GM19324 (cell line): ENCODE measurements around the gene CLPTM1L.

Source experiments
- ATAC-seq: cut with Tn5 transposase; IDR thresholded peaks from one replicate; pipeline ENCODE4 v1.9.1; 2021; ENCODE audit warnings: mild to moderate bottlenecking, moderate library complexity; ENCODE audit not compliant: unreplicated experiment, low FRiP score

CLPTM1L gene

GRCh38 chr5:1317921-1318565 lies 26.9 kb downstream of the CLPTM1L start:
- ATAC-seq, result no peak

- ATAC-seq, result no peak
Measured at GRCh38 chr5:1316588-1317340, 28.1 kb downstream of the CLPTM1L start.

GRCh38 chr5:1315709-1316587 lies 29.0 kb downstream of the CLPTM1L start:
- peak; percentile 64 for ATAC-seq

- peak; percentile 3 for ATAC-seq
Measured at GRCh38 chr5:1315018-1315708, 29.7 kb downstream of the CLPTM1L start.

- no peak for ATAC-seq
Measured at GRCh38 chr5:1314564-1314982, 30.3 kb downstream of the CLPTM1L start.

GRCh38 chr5:1312993-1313833 lies 31.7 kb downstream of the CLPTM1L start:
- ATAC-seq, result peak; percentile 80

GRCh38 chr5:1312206-1312605 lies 32.7 kb downstream of the CLPTM1L start:
- no peak for ATAC-seq

GRCh38 chr5:1311439-1312055 lies 33.4 kb downstream of the CLPTM1L start:
- ATAC-seq, result no peak

GRCh38 chr5:1310118-1310517 lies 34.8 kb downstream of the CLPTM1L start:
- no peak for ATAC-seq

- ATAC-seq, result no peak
Measured at GRCh38 chr5:1304033-1304432, 40.9 kb downstream of the CLPTM1L start.

GRCh38 chr5:1302258-1302657 lies 42.6 kb downstream of the CLPTM1L start:
- no peak for ATAC-seq

- ATAC-seq, result no peak
Measured at GRCh38 chr5:1300581-1301083, 44.3 kb downstream of the CLPTM1L start.

- ATAC-seq, result no peak
Measured at GRCh38 chr5:1299961-1300360, 44.9 kb downstream of the CLPTM1L start.

- no peak for ATAC-seq
Measured at GRCh38 chr5:1299511-1299850, 45.4 kb downstream of the CLPTM1L start.

- ATAC-seq, result no peak
Measured at GRCh38 chr5:1298723-1299510, 46.0 kb downstream of the CLPTM1L start.

- no peak for ATAC-seq
Measured at GRCh38 chr5:1298067-1298551, 46.8 kb downstream of the CLPTM1L start.

GRCh38 chr5:1297243-1297642 lies 47.7 kb downstream of the CLPTM1L start:
- no peak for ATAC-seq

GRCh38 chr5:1295650-1296037 lies 49.3 kb downstream of the CLPTM1L start:
- no peak for ATAC-seq
